WTC11 (cell line): ENCODE data around the gene SLC25A30. TPM values are rescaled to one million over a fixed set of nuclear protein-coding genes. Genes with fewer than 3 reads are reported as not detected.

ENCODE experiments used
- ATAC-seq: fragments of 200-7000 bp; cut with Tn5 transposase; 2 replicates; pipeline ENCODE4 v1.10.0; 2021; ENCODE audit warnings: mild to moderate bottlenecking, moderate library complexity
- CTCF ChIA-PET: fragments of 300-600 bp; sonication (Branson Sonifier 250); formaldehyde crosslinking; loops from one replicate; lab custom pipeline; 2021; ENCODE audit warnings: antibody characterized with exemption; lab: Charles Lee
- POLR2A ChIA-PET: fragments of 350-600 bp; sonication (Branson Sonifier 250); formaldehyde crosslinking; loops from one replicate; lab custom pipeline; 2021; ENCODE audit warnings: antibody characterized with exemption; lab: Charles Lee
- DNase-seq: peaks from one replicate; pipeline ENCODE4 v3.0.0; 2021; ENCODE audit warnings: low spot score
- H3K27ac Mint-ChIP-seq: 2 replicates; pipeline ENCODE4 v1.8.0; 2021; ENCODE audit warnings: mixed read lengths
- H3K27me3 Mint-ChIP-seq: 2 replicates; pipeline ENCODE4 v1.8.0; 2021; ENCODE audit warnings: low read depth, mild to moderate bottlenecking, moderate library complexity, mixed read lengths
- H3K36me3 Mint-ChIP-seq: 2 replicates; pipeline ENCODE4 v1.8.0; 2021; ENCODE audit warnings: mixed read lengths
- H3K4me1 Mint-ChIP-seq: 2 replicates; pipeline ENCODE4 v1.8.0; 2022; ENCODE audit warnings: mixed read lengths
- H3K4me3 Mint-ChIP-seq: 2 replicates; pipeline ENCODE4 v1.8.0; 2021; ENCODE audit warnings: mild to moderate bottlenecking, moderate library complexity, mixed read lengths
- H3K9me3 Mint-ChIP-seq: 2 replicates; pipeline ENCODE4 v1.8.0; 2021; ENCODE audit warnings: mixed read lengths
- AR ChIP-seq: fragments of 250-450 bp; sonication (Bioruptor Pico); IDR thresholded peaks from 2 replicates; pipeline ENCODE4 v1.9.0; 2021; ENCODE audit warnings: mild to moderate bottlenecking
- ATF1 ChIP-seq: sonication (generic); formaldehyde crosslinking; IDR thresholded peaks from 2 replicates; pipeline ENCODE4 v1.8.1; 2023; ENCODE audit warnings: mild to moderate bottlenecking, moderate library complexity, missing genetic modification reagents
- E2F5 ChIP-seq: sonication (generic); formaldehyde crosslinking; IDR thresholded peaks from 2 replicates; pipeline ENCODE4 v1.8.1; 2022; ENCODE audit warnings: mild to moderate bottlenecking, moderate library complexity, missing genetic modification reagents
- ELF4 ChIP-seq: sonication (generic); formaldehyde crosslinking; IDR thresholded peaks from 2 replicates; pipeline ENCODE4 v1.8.1; 2022; ENCODE audit warnings: low read depth, mild to moderate bottlenecking, moderate library complexity, missing genetic modification reagents
- ERG ChIP-seq: fragments of 250-450 bp; sonication (Bioruptor Pico); IDR thresholded peaks from 2 replicates; pipeline ENCODE4 v1.8.0; 2021; ENCODE audit warnings: mild to moderate bottlenecking
- FOXJ3 ChIP-seq: sonication (generic); formaldehyde crosslinking; IDR thresholded peaks from 2 replicates; pipeline ENCODE4 v1.9.0; 2021; ENCODE audit warnings: missing genetic modification reagents, mild to moderate bottlenecking, borderline replicate concordance
- FOXK1 ChIP-seq: sonication (generic); formaldehyde crosslinking; IDR thresholded peaks from 2 replicates; pipeline ENCODE4 v1.8.0; 2022; ENCODE audit warnings: mild to moderate bottlenecking, moderate library complexity, missing genetic modification reagents
- FOXP1 ChIP-seq: sonication (generic); formaldehyde crosslinking; IDR thresholded peaks from 2 replicates; pipeline ENCODE4 v1.8.0; 2022; ENCODE audit warnings: missing genetic modification reagents, mild to moderate bottlenecking, moderate library complexity, borderline replicate concordance
- GABPB1 ChIP-seq: sonication (generic); formaldehyde crosslinking; IDR thresholded peaks from 2 replicates; pipeline ENCODE4 v1.8.1; 2023; ENCODE audit warnings: mild to moderate bottlenecking, missing genetic modification reagents
- JAZF1 ChIP-seq: fragments of 250-450 bp; sonication (Bioruptor Pico); IDR thresholded peaks from 2 replicates; pipeline ENCODE4 v1.9.0; 2021; ENCODE audit warnings: moderate library complexity, mild to moderate bottlenecking, inconsistent platforms
- MLX ChIP-seq: sonication (generic); formaldehyde crosslinking; IDR thresholded peaks from 2 replicates; pipeline ENCODE4 v1.8.1; 2023; ENCODE audit warnings: mild to moderate bottlenecking, missing genetic modification reagents, moderate library complexity
- PREB ChIP-seq: sonication (generic); formaldehyde crosslinking; IDR thresholded peaks from 2 replicates; pipeline ENCODE4 v1.8.1; 2022; ENCODE audit warnings: mild to moderate bottlenecking, missing genetic modification reagents, moderate library complexity, borderline replicate concordance
- RORB ChIP-seq: fragments of 250-450 bp; sonication (Bioruptor Pico); IDR thresholded peaks from 2 replicates; pipeline ENCODE4 v1.9.0; 2021; ENCODE audit warnings: mild to moderate bottlenecking
- SMAD4 ChIP-seq: sonication (generic); formaldehyde crosslinking; IDR thresholded peaks from 2 replicates; pipeline ENCODE4 v1.8.0; 2022; ENCODE audit warnings: mild to moderate bottlenecking, missing genetic modification reagents
- ZBTB43 ChIP-seq: sonication (generic); formaldehyde crosslinking; IDR thresholded peaks from 2 replicates; pipeline ENCODE4 v1.8.1; 2023; ENCODE audit warnings: mild to moderate bottlenecking, missing genetic modification reagents
- ZMAT4 ChIP-seq: fragments of 250-450 bp; sonication (Bioruptor Pico); IDR thresholded peaks from 2 replicates; pipeline ENCODE4 v1.9.0; 2021; ENCODE audit warnings: mild to moderate bottlenecking
- ZNF532 ChIP-seq: fragments of 250-450 bp; sonication (Bioruptor Pico); IDR thresholded peaks from 2 replicates; pipeline ENCODE4 v1.9.0; 2021; ENCODE audit warnings: mild to moderate bottlenecking, borderline replicate concordance
- ZNF671 ChIP-seq: fragments of 250-450 bp; sonication (Bioruptor Pico); IDR thresholded peaks from 2 replicates; pipeline ENCODE4 v1.8.0; 2021; ENCODE audit warnings: mild to moderate bottlenecking
- total RNA-seq: library from RNA; stranded (reverse); gene quantifications from 3 replicates; pipeline ENCODE4 v1.2.3, GENCODE V29; 2021

The SLC25A30 gene
- total RNA-seq, 1 experiment from 2014 or later: 8.2 TPM

- ATAC-seq: no peak
- Mint-ChIP-seq H3K4me3 (no peak overlapping the region), H3K9me3 (no peaks in the 10 kb centered on the region), H3K27ac (no peak overlapping the region), H3K27me3 (no peaks in the 10 kb centered on the region; the same call in 1 of the 2 replicates), H3K4me1 (peaks cover 19% of the 10 kb centered on the region), H3K36me3 (no peaks in the 10 kb centered on the region)
- CTCF ChIA-PET: interaction anchor here (1.2 to 1.5 kb wide), 2 partner anchors 57 to 80 kb away, joined by 4 read pairs; no protein-coding TSS in a partner anchor
- POLR2A ChIA-PET: interaction anchor here (0.6 kb wide), 1 partner anchor 92 kb away, joined by 4 read pairs; no protein-coding TSS in a partner anchor
- no peak for DNase-seq
- TF ChIP-seq ZMAT4 (CRISPR knock-in tag): no peak
- no peak for TF ChIP-seq ATF1 (CRISPR knock-in tag)
- TF ChIP-seq FOXJ3 (CRISPR knock-in tag): no peak
- no peak for TF ChIP-seq ZNF671
- no peak for TF ChIP-seq FOXP1 (CRISPR knock-in tag)
- TF ChIP-seq SMAD4 (CRISPR knock-in tag): no peak
- no peak for TF ChIP-seq GABPB1 (CRISPR knock-in tag)
- no peak for TF ChIP-seq ELF4 (CRISPR knock-in tag)
- no peak for TF ChIP-seq MLX (CRISPR knock-in tag)
- TF ChIP-seq ZNF532 (CRISPR knock-in tag): no peak
- no peak for TF ChIP-seq RORB (CRISPR knock-in tag)
- TF ChIP-seq, all 79 proteins: peak for 0
These were observed 33.1 kb upstream of the SLC25A30 start for GRCh38 chr13:45451282-45451681.

- no peaks in the 10 kb centered on the region for H3K36me3 Mint-ChIP-seq
- no peak for ATAC-seq
- TF ChIP-seq ERG (CRISPR knock-in tag) (no peak), AR (CRISPR knock-in tag) (no peak), ZBTB43 (CRISPR knock-in tag) (no peak), JAZF1 (CRISPR knock-in tag) (no peak), E2F5 (CRISPR knock-in tag) (no peak), FOXK1 (no peak), PREB (CRISPR knock-in tag) (no peak)
- peaks cover 18% of the 10 kb centered on the region for H3K4me1 Mint-ChIP-seq
- POLR2A ChIA-PET: no interaction called here
- H3K27ac Mint-ChIP-seq: no peak overlapping the region
- no peak for DNase-seq
- CTCF ChIA-PET: no interaction called here
- no peaks in the 10 kb centered on the region for H3K9me3 Mint-ChIP-seq
- H3K27me3 Mint-ChIP-seq: no peaks in the 10 kb centered on the region; the same call in 1 of the 2 replicates
- no peak overlapping the region for H3K4me3 Mint-ChIP-seq
These were observed 30.9 kb upstream of the SLC25A30 start for GRCh38 chr13:45448965-45449559.
